CD4-positive, alpha-beta T cell treated with Interleukin-12 subunit alpha and Interleukin-12 subunit beta, for 1 hour (primary cell): Measurements from ENCODE around the gene CNTNAP2.

ENCODE experiments used
- DNase-seq: peaks from one replicate; pipeline ENCODE4 v3.0.0-alpha.2; 2020

The CNTNAP2 gene

GRCh38 chr7:148079206-148080080, 1962.8 kb downstream of the CNTNAP2 start:
- DNase-seq: no peak

GRCh38 chr7:148083448-148083847, 1966.8 kb downstream of the CNTNAP2 start:
- DNase-seq: no peak

- no peak for DNase-seq
Observed at GRCh38 chr7:148084138-148084537, 1967.5 kb downstream of the CNTNAP2 start.

- DNase-seq: no peak
Observed at GRCh38 chr7:148091882-148092281, 1975.3 kb downstream of the CNTNAP2 start.

- no peak for DNase-seq
Observed at GRCh38 chr7:148093375-148094166, 1977.0 kb downstream of the CNTNAP2 start.

GRCh38 chr7:148095066-148095465, 1978.5 kb downstream of the CNTNAP2 start:
- DNase-seq: no peak

GRCh38 chr7:148104136-148104716, 1987.6 kb downstream of the CNTNAP2 start:
- DNase-seq: no peak

GRCh38 chr7:148104924-148105323, 1988.3 kb downstream of the CNTNAP2 start:
- DNase-seq: no peak

GRCh38 chr7:148105853-148106252, 1989.3 kb downstream of the CNTNAP2 start:
- no peak for DNase-seq

GRCh38 chr7:148107443-148108127, 1991.0 kb downstream of the CNTNAP2 start:
- DNase-seq: no peak

- DNase-seq: no peak
Observed at GRCh38 chr7:148108381-148108780, 1991.8 kb downstream of the CNTNAP2 start.

- DNase-seq: no peak
Observed at GRCh38 chr7:148110097-148110868, 1993.7 kb downstream of the CNTNAP2 start.

GRCh38 chr7:148114804-148115203, 1998.2 kb downstream of the CNTNAP2 start:
- DNase-seq: no peak

- no peak for DNase-seq
Observed at GRCh38 chr7:148115308-148115707, 1998.7 kb downstream of the CNTNAP2 start.

- DNase-seq: no peak
Observed at GRCh38 chr7:148116195-148116594, 1999.6 kb downstream of the CNTNAP2 start.

- no peak for DNase-seq
Observed at GRCh38 chr7:148116829-148117403, 2000.3 kb downstream of the CNTNAP2 start.

GRCh38 chr7:148118371-148118770, 2001.8 kb downstream of the CNTNAP2 start:
- DNase-seq: no peak

GRCh38 chr7:148121401-148121800, 2004.8 kb downstream of the CNTNAP2 start:
- no peak for DNase-seq

GRCh38 chr7:148121847-148122246, 2005.2 kb downstream of the CNTNAP2 start:
- no peak for DNase-seq

- no peak for DNase-seq
Observed at GRCh38 chr7:148124477-148124876, 2007.9 kb downstream of the CNTNAP2 start.

GRCh38 chr7:148127374-148127773, 2010.8 kb downstream of the CNTNAP2 start:
- no peak for DNase-seq

- no peak for DNase-seq
Observed at GRCh38 chr7:148129023-148129422, 2012.4 kb downstream of the CNTNAP2 start.
